ENCODE measurements around the gene PPP1R3G. TPM values are rescaled to one million over a fixed set of nuclear protein-coding genes. Genes with fewer than 3 reads are reported as not detected.

Gene PPP1R3G
- total and polyA plus RNA-seq, 11 donors, result 5.4 to 12.3 (median 8.0) TPM

DNA sequence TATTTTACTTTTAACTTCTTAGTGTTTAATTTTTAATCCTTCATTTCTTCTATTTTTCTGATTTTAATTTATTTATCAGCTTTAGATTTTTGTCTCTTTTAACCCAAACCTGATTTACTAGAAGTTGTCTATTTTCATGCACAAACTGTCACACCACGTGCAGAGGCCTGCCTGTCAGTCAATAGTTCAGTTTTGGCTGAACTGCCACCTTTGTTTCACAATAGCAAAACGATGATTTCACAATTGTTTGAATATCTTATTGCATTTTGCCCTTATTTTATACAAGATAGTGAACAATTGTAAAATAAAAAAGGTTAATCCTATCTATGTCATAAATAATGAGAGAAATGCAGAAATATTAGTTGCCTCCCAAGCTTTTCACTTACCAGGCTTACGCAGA is 24.0 kb upstream of the PPP1R3G start:
- Histone ChIP-seq H3K9me3 (no peaks in the 10 kb centered on the region), H3K27me3 (no peaks in the 10 kb centered on the region), H3K4me1 (no peaks in the 10 kb centered on the region), H3K4me3 (no peak overlapping the region), H3K36me3 (no peaks in the 10 kb centered on the region), H3K27ac (no peak overlapping the region)
- ATAC-seq (no peak), DNase-seq (no peak)
- WGBS, 4 donors, result 72 to 80% (median 76%) methylated on average over 3 of the region's 3 CpGs
- TF ChIP-seq POLR2A (IDR thresholded peaks at IDR 0.05) (no peak), CTCF (IDR thresholded peaks at IDR 0.05) (no peak)
- intact Hi-C loops (cut with DNase I), result loop anchor here in 1 of 10 donors (5.0 kb wide), 1 partner anchor 66 kb away; no protein-coding TSS in a partner anchor

DNA sequence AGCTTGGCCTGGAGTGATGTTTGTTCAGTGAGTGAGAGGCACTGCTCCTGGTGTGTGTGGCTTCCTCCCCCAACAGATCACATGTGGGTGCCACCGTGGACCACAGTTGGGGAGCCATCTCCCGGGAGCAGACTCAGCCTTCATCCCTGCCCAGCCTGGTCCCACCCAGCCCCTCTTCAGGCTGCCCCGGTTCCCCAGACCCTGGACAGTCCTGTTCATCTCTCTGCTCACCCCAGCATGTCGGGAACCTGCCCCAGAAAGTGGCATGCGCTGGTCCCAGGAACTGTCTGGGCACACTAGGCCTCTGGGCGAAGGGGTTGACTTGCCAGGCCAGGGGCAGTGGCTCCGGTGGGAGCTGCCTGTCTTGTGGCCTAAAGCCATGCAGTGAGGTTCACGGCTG is 21.5 kb upstream of the PPP1R3G start:
- intact Hi-C loops (cut with DNase I), result loop anchor here in 1 of 10 donors (5.0 kb wide), 1 partner anchor 64 kb away; no protein-coding TSS in a partner anchor
- H3K4me3 ChIP-seq, result no peak overlapping the region
- H3K27ac ChIP-seq, result no peak overlapping the region
- H3K4me1 ChIP-seq, result no peaks in the 10 kb centered on the region
- no peak for ATAC-seq
- no peaks in the 10 kb centered on the region for H3K27me3 ChIP-seq
- no peak for DNase-seq
- H3K36me3 ChIP-seq, result no peaks in the 10 kb centered on the region
- TF ChIP-seq POLR2A (IDR thresholded peaks at IDR 0.05) (no peak), CTCF (IDR thresholded peaks at IDR 0.05) (no peak)
- 87 to 95% (median 90%) methylated on average over 4 to 8 of the region's 8 CpGs for WGBS, 4 donors
- H3K9me3 ChIP-seq, result peaks cover 0 to 8% (median 0%) of the 10 kb centered on the region in 12 donors

GRCh38 chr6:5066456-5067093 is 18.6 kb upstream of the PPP1R3G start:
- ATAC-seq (no peak), DNase-seq (no peak)
- no peak overlapping the region for H3K27ac ChIP-seq
- H3K27me3 ChIP-seq, result no peaks in the 10 kb centered on the region
- H3K36me3 ChIP-seq, result no peaks in the 10 kb centered on the region
- 92 to 96% (median 94%) methylated on average over 24 of the region's 24 CpGs for WGBS, 4 donors
- no peak overlapping the region for H3K4me3 ChIP-seq
- intact Hi-C loops (cut with DNase I), result no loop called here
- TF ChIP-seq CTCF (IDR thresholded peaks at IDR 0.05) (no peak), POLR2A (IDR thresholded peaks at IDR 0.05) (no peak)
- H3K4me1 ChIP-seq, result no peaks in the 10 kb centered on the region
- peaks cover 0 to 8% (median 0%) of the 10 kb centered on the region in 12 donors for H3K9me3 ChIP-seq

GRCh38 chr6:5067305-5067704 is 17.8 kb upstream of the PPP1R3G start:
- Histone ChIP-seq H3K36me3 (no peaks in the 10 kb centered on the region), H3K4me1 (no peaks in the 10 kb centered on the region), H3K9me3 (peaks cover 0 to 8% (median 0%) of the 10 kb centered on the region in 12 donors), H3K27me3 (no peaks in the 10 kb centered on the region), H3K27ac (no peak overlapping the region), H3K4me3 (no peak overlapping the region)
- DNase-seq, result no peak
- intact Hi-C loops (cut with DNase I), result no loop called here
- 94 to 98% (median 97%) methylated on average over 3 of the region's 3 CpGs for WGBS, 4 donors
- no peak for TF ChIP-seq POLR2A (IDR thresholded peaks at IDR 0.05)
- TF ChIP-seq CTCF (IDR thresholded peaks at IDR 0.05), result no peak
- ATAC-seq, result no peak

Data from heart left ventricle (tissue), 16 donors.